B cell (primary cell): ENCODE data around the gene ARPC4.

Experiments
- CTCF ChIP-seq: fragments of 200-600 bp; IDR thresholded peaks from one replicate; pipeline ENCODE4 v1.8.0; 2022; ENCODE audit warnings: antibody characterized with exemption, mild to moderate bottlenecking
- EZH2 ChIP-seq: IDR thresholded peaks from 2 replicates; pipeline ENCODE4 v1.6.1; 2012; ENCODE audit warnings: borderline replicate concordance, low read depth, mild to moderate bottlenecking, moderate library complexity, low read length; ENCODE audit not compliant: insufficient read depth, poor library complexity, severe bottlenecking

- TF ChIP-seq CTCF (no peak), EZH2 (no peak)
Observed at GRCh38 chr3:9846231-9846630, 53.3 kb downstream of the ARPC4 start.
